CD4-positive, alpha-beta T cell treated with Interleukin-15 for 4 hours (primary cell): ENCODE data around the gene ARTN.

Experiments
- DNase-seq: peaks from one replicate; pipeline ENCODE4 v3.0.0-alpha.2; 2020; ENCODE audit warnings: low spot score

Gene ARTN

GRCh38 chr1:43970911-43971310, 37.3 kb downstream of the ARTN start:
- no peak for DNase-seq

GRCh38 chr1:43971336-43971980, 37.9 kb downstream of the ARTN start:
- DNase-seq: no peak

GRCh38 chr1:43973981-43974442, 40.4 kb downstream of the ARTN start:
- no peak for DNase-seq

- DNase-seq: peak; percentile 89
These were observed 41.0 kb downstream of the ARTN start, which contains the start of gene ATP6V0B for GRCh38 chr1:43974443-43975248. ATP6V0B (plus strand) TSS chr1:43974960; CDS start chr1:43975041, 81 bp downstream.

- peak; percentile 41 for DNase-seq
These were observed 41.8 kb downstream of the ARTN start for GRCh38 chr1:43975249-43975961.

GRCh38 chr1:43976045-43976444, 42.4 kb downstream of the ARTN start:
- DNase-seq: no peak

- DNase-seq: no peak
These were observed 43.3 kb downstream of the ARTN start for GRCh38 chr1:43976890-43977289.

GRCh38 chr1:43977376-43978263, 44.0 kb downstream of the ARTN start:
- DNase-seq: no peak

GRCh38 chr1:43978264-43978550, 44.6 kb downstream of the ARTN start:
- no peak for DNase-seq

GRCh38 chr1:43978551-43979260, 45.1 kb downstream of the ARTN start, which contains the start of gene B4GALT2:
B4GALT2 (plus strand) TSS chr1:43979210; CDS start chr1:43981161, 1,951 bp downstream.
- no peak for DNase-seq

- DNase-seq: no peak
These were observed 45.6 kb downstream of the ARTN start for GRCh38 chr1:43979261-43979527.

GRCh38 chr1:43979528-43980254, 46.1 kb downstream of the ARTN start:
- DNase-seq: no peak

- DNase-seq: no peak
These were observed 46.9 kb downstream of the ARTN start for GRCh38 chr1:43980255-43981134.

GRCh38 chr1:43981135-43981491, 47.5 kb downstream of the ARTN start:
- no peak for DNase-seq

GRCh38 chr1:43981636-43982035, 48.0 kb downstream of the ARTN start:
- DNase-seq: no peak

- DNase-seq: no peak
These were observed 48.6 kb downstream of the ARTN start for GRCh38 chr1:43982241-43982640.

- no peak for DNase-seq
These were observed 49.2 kb downstream of the ARTN start for GRCh38 chr1:43982808-43983207.

- DNase-seq: no peak
These were observed 49.8 kb downstream of the ARTN start for GRCh38 chr1:43983253-43983899.

- DNase-seq: no peak
These were observed 51.3 kb downstream of the ARTN start for GRCh38 chr1:43984855-43985254.
